CD14-positive monocyte (primary cell): ENCODE measurements around the gene ARHGEF10L. TPM values are rescaled to one million over a fixed set of nuclear protein-coding genes. Genes with fewer than 3 reads are reported as not detected.

Experiments used
- DNase-seq, 3 donors: peaks; one replicate each; pipeline ENCODE4 v3.0.0-alpha.2; 2011 to 2022
- H2AFZ ChIP-seq: 2 replicates; pipeline ENCODE4 v1.6.0; 2012; ENCODE audit warnings: mild to moderate bottlenecking, low read depth, low read length, inconsistent platforms; ENCODE audit not compliant: insufficient read depth, poor library complexity, severe bottlenecking
- H3K27ac ChIP-seq, 2 donors: 1 replicate in 1 of 2; 2 replicates in 1 of 2; pipeline ENCODE4 v1.5.1; 2012 to 2013; ENCODE audit warnings: low read length in 2 of 2, control low read depth in 1 of 2, inconsistent platforms in 1 of 2, low read depth in 1 of 2, mild to moderate bottlenecking in 1 of 2
- H3K27me3 ChIP-seq, 2 donors: one replicate each; pipeline versions ENCODE4 v1.6.0 to v1.6.1; 2011 to 2013; ENCODE audit warnings: low read length in 2 of 2; ENCODE audit not compliant: control insufficient read depth in 2 of 2, insufficient read depth in 2 of 2
- H3K36me3 ChIP-seq, 2 donors: replicated peaks in 1 of 2; 1 replicate in 1 of 2; 2 replicates in 1 of 2; pipeline versions ENCODE4 v1.5.1 to v1.6.1; 2012 to 2013; ENCODE audit warnings: low read length in 2 of 2, control low read depth in 1 of 2, inconsistent platforms in 1 of 2, mild to moderate bottlenecking in 1 of 2; ENCODE audit not compliant: insufficient read depth in 2 of 2, control insufficient read depth in 1 of 2
- H3K4me1 ChIP-seq, 2 donors: 1 replicate in 1 of 2; 2 replicates in 1 of 2; pipeline versions ENCODE4 v1.5.1 to v1.6.1; 2012 to 2013; ENCODE audit warnings: low read length in 2 of 2, control low read depth in 1 of 2, inconsistent platforms in 1 of 2, mild to moderate bottlenecking in 1 of 2, moderate library complexity in 1 of 2; ENCODE audit not compliant: insufficient read depth in 2 of 2, control insufficient read depth in 1 of 2
- H3K4me2 ChIP-seq: replicated peaks from 2 replicates; pipeline ENCODE3; 2012; ENCODE audit warnings: low read length, moderate library complexity, mild to moderate bottlenecking; ENCODE audit not compliant: poor library complexity, severe bottlenecking; ENCODE audit errors: extremely low read depth
- H3K4me3 ChIP-seq, 3 experiments: fragments of 200-600 bp in 1 of 3; sonication (generic) in 1 of 3; replicated peaks in 1 of 3; 1 replicate in 2 of 3; 2 replicates in 1 of 3; pipeline ENCODE4 v1.5.1; 2011 to 2013; ENCODE audit warnings: low read length in 3 of 3, mild to moderate bottlenecking in 3 of 3, control low read depth in 2 of 3, low read depth in 2 of 3, inconsistent platforms in 1 of 3, moderate library complexity in 1 of 3
- H3K79me2 ChIP-seq: 2 replicates; pipeline ENCODE4 v1.6.0; 2012; ENCODE audit warnings: mild to moderate bottlenecking, control low read depth, inconsistent platforms, low read length, moderate library complexity; ENCODE audit not compliant: insufficient read depth
- H3K9ac ChIP-seq: 2 replicates; pipeline ENCODE4 v1.6.0; 2017; ENCODE audit warnings: low read length, mild to moderate bottlenecking; ENCODE audit not compliant: insufficient read depth, poor library complexity, severe bottlenecking
- H3K9me3 ChIP-seq, 2 donors: replicated peaks in 1 of 2; 1 replicate in 1 of 2; 2 replicates in 1 of 2; pipeline versions ENCODE4 v1.5.1 to v1.6.1; 2012 to 2013; ENCODE audit warnings: low read length in 2 of 2, control low read depth in 1 of 2; ENCODE audit not compliant: control insufficient read depth in 1 of 2, insufficient read depth in 1 of 2
- H4K20me1 ChIP-seq: 2 replicates; pipeline ENCODE4 v1.6.0; 2012; ENCODE audit warnings: mild to moderate bottlenecking, low read length, control low read depth, moderate library complexity; ENCODE audit not compliant: insufficient read depth
- H3K27ac Mint-ChIP-seq, 7 donors: one replicate each; pipeline ENCODE4 v1.8.0; 2020; ENCODE audit warnings: mild to moderate bottlenecking in 7 of 7, mixed read lengths in 7 of 7, moderate library complexity in 6 of 7, inconsistent platforms in 2 of 7
- H3K27me3 Mint-ChIP-seq, 3 donors: one replicate each; pipeline ENCODE4 v1.8.0; 2021 to 2022; ENCODE audit warnings: low read depth in 3 of 3, mild to moderate bottlenecking in 3 of 3, mixed read lengths in 3 of 3, moderate library complexity in 3 of 3, inconsistent platforms in 1 of 3
- H3K36me3 Mint-ChIP-seq, 2 donors: one replicate each; pipeline ENCODE4 v1.8.0; 2020; ENCODE audit warnings: mixed read lengths in 2 of 2, inconsistent platforms in 1 of 2, mild to moderate bottlenecking in 1 of 2
- H3K4me1 Mint-ChIP-seq: one replicate; pipeline ENCODE4 v1.8.0; 2020; ENCODE audit warnings: mild to moderate bottlenecking, mixed read lengths
- H3K4me3 Mint-ChIP-seq, 2 donors: one replicate each; pipeline ENCODE4 v1.8.0; 2020; ENCODE audit warnings: mild to moderate bottlenecking in 2 of 2, mixed read lengths in 2 of 2, moderate library complexity in 1 of 2
- H3K9me3 Mint-ChIP-seq, 7 donors: one replicate each; pipeline ENCODE4 v1.8.0; 2020 to 2022; ENCODE audit warnings: mixed read lengths in 7 of 7, mild to moderate bottlenecking in 6 of 7, moderate library complexity in 6 of 7, inconsistent platforms in 2 of 7
- CTCF ChIP-seq: fragments of 200-600 bp; IDR thresholded peaks from one replicate; pipeline ENCODE4 v1.8.0; 2022; ENCODE audit warnings: antibody characterized with exemption, mild to moderate bottlenecking
- WGBS: methylation state at CpG from one replicate; pipeline ENCODE4 v1.1.5; 2013; ENCODE audit warnings: missing lambda C conversion rate; ENCODE audit not compliant: insufficient coverage; 5-methylcytosine and 5-hydroxymethylcytosine counted together
- intact Hi-C, 2 donors: fragments of 100-400 bp; cut with micrococcal nuclease; formaldehyde crosslinking; loops; one replicate each; pipeline versions ENCODE4 v1.15.0 to v1.15.1; 2023
- polyA plus RNA-seq, 3 donors: library from polyadenylated mRNA; depleted of rRNA in 1 of 3; unstranded in 2 of 3; stranded (reverse) in 1 of 3; fragments of 300-500 nt in 2 of 3; fragments of >200 nt in 1 of 3; fragmentation: Illumina TruSeq in 2 of 3; gene quantifications; 1 replicate in 2 of 3; 2 replicates in 1 of 3; pipeline ENCODE4 v1.2.3, GENCODE V29; 2012 to 2021

Gene ARHGEF10L
- polyA plus RNA-seq, 3 donors, result 20.7 to 95.7 (median 23.7) TPM

- Histone ChIP-seq H3K27ac (no peak overlapping the region), H3K79me2 (no peaks in the 10 kb centered on the region), H4K20me1 (no peaks in the 10 kb centered on the region), H3K4me3 (no peak overlapping the region), H3K4me1 (no peaks in the 10 kb centered on the region), H3K4me2 (no peak overlapping the region), H3K9ac (no peak overlapping the region), H3K9me3 (no peaks in the 10 kb centered on the region), H3K27me3 (no peaks in the 10 kb centered on the region), H3K36me3 (no peaks in the 10 kb centered on the region), H2AFZ (no peak overlapping the region)
- peaks cover 0 to 4% (median 0%) of the 10 kb centered on the region in 7 donors for H3K9me3 Mint-ChIP-seq
- no peak overlapping the region for H3K4me3 Mint-ChIP-seq
- WGBS, result 82% methylated on average over 17 of the region's 25 CpGs
- H3K36me3 Mint-ChIP-seq, result no peaks in the 10 kb centered on the region
- peaks cover 11 to 14% (median 13%) of the 10 kb centered on the region in 3 donors for H3K27me3 Mint-ChIP-seq
- H3K27ac Mint-ChIP-seq, result no peak overlapping the region
- no peak for DNase-seq
- intact Hi-C loops, result no loop called here
- no peaks in the 10 kb centered on the region for H3K4me1 Mint-ChIP-seq
- no peak for TF ChIP-seq CTCF
Measured at GRCh38 chr1:17717594-17718535, 178.4 kb downstream of the ARHGEF10L start.

DNA sequence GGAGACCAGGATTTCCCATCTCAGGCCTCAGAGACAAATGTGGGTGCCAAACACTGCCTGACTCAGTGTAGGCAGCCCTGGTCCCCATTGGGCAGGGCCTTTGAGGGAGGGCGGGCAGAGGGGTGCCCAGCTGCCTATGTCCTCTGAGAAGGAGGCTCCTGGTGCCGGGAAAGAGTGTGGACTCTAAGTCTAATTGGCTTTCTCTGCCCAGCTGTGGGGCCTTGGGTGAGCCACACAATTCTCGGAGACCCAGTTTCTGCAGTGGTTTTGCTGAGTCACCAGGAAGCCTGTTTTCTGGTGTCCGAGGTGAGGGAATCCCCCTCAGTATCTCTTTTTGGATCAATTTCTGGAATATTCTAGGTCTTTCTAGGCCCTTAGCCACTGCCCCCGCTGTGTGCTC lies 180.4 kb downstream of the ARHGEF10L start:
- no peak overlapping the region for H2AFZ ChIP-seq
- Mint-ChIP-seq H3K4me3 (no peak overlapping the region), H3K27ac (no peak overlapping the region), H3K9me3 (peaks cover 0 to 4% (median 0%) of the 10 kb centered on the region in 7 donors), H3K27me3 (peaks cover 13 to 20% (median 15%) of the 10 kb centered on the region in 3 donors), H3K4me1 (no peaks in the 10 kb centered on the region), H3K36me3 (no peaks in the 10 kb centered on the region)
- no peaks in the 10 kb centered on the region for H3K36me3 ChIP-seq
- H4K20me1 ChIP-seq, result no peaks in the 10 kb centered on the region
- DNase-seq, result no peak
- no peaks in the 10 kb centered on the region for H3K4me1 ChIP-seq
- no peak overlapping the region for H3K27ac ChIP-seq
- H3K79me2 ChIP-seq, result no peaks in the 10 kb centered on the region
- H3K9ac ChIP-seq, result no peak overlapping the region
- TF ChIP-seq CTCF, result no peak
- H3K4me3 ChIP-seq, result no peak overlapping the region
- H3K27me3 ChIP-seq, result no peaks in the 10 kb centered on the region
- WGBS, result 62% methylated on average over 3 of the region's 5 CpGs
- intact Hi-C loops, result no loop called here
- H3K4me2 ChIP-seq, result no peak overlapping the region
- no peaks in the 10 kb centered on the region for H3K9me3 ChIP-seq
